Liver (tissue), 9 donors: Measurements from ENCODE around the gene SLX4IP. TPM values are rescaled to one million over a fixed set of nuclear protein-coding genes. Genes with fewer than 3 reads are reported as not detected.

ENCODE experiments used
- DNase-seq: peaks from one replicate; pipeline ENCODE4 v3.0.0-alpha.2; 2017; ENCODE audit warnings: low spot score
- H3K27ac ChIP-seq, 2 donors: one replicate each; pipeline ENCODE4 v1.7.0; 2013; ENCODE audit warnings: inconsistent platforms in 2 of 2, low read length in 2 of 2, control low read depth in 1 of 2, low read depth in 1 of 2, mild to moderate bottlenecking in 1 of 2
- H3K27me3 ChIP-seq, 4 donors: one replicate each; pipeline versions ENCODE4 v1.6.1 to v1.7.0; 2013; ENCODE audit warnings: low read length in 3 of 4, inconsistent platforms in 1 of 4, mild to moderate bottlenecking in 1 of 4, moderate library complexity in 1 of 4; ENCODE audit not compliant: control insufficient read depth in 4 of 4, insufficient read depth in 4 of 4
- H3K36me3 ChIP-seq, 4 donors: one replicate each; pipeline versions ENCODE4 v1.6.1 to v1.7.0; 2013; ENCODE audit warnings: low read length in 3 of 4, mild to moderate bottlenecking in 3 of 4, low read depth in 1 of 4, moderate library complexity in 1 of 4; ENCODE audit not compliant: control insufficient read depth in 4 of 4, insufficient read depth in 3 of 4
- H3K4me1 ChIP-seq, 4 donors: one replicate each; pipeline versions ENCODE4 v1.6.1 to v1.7.0; 2013; ENCODE audit warnings: low read length in 3 of 4, mild to moderate bottlenecking in 3 of 4, moderate library complexity in 1 of 4; ENCODE audit not compliant: control insufficient read depth in 4 of 4, insufficient read depth in 4 of 4
- H3K4me3 ChIP-seq, 3 donors: one replicate each; pipeline versions ENCODE4 v1.6.1 to v1.7.0; 2013; ENCODE audit warnings: low read length in 3 of 3, control low read depth in 1 of 3, low read depth in 1 of 3, mild to moderate bottlenecking in 1 of 3
- H3K9ac ChIP-seq, 2 donors: one replicate each; pipeline ENCODE4 v1.7.0; 2013; ENCODE audit warnings: low read length in 2 of 2, mild to moderate bottlenecking in 2 of 2, moderate library complexity in 2 of 2, control low read depth in 1 of 2, low read depth in 1 of 2
- H3K9me3 ChIP-seq, 4 donors: one replicate each; pipeline versions ENCODE4 v1.6.1 to v1.7.0; 2013; ENCODE audit warnings: low read length in 3 of 4; ENCODE audit not compliant: control insufficient read depth in 4 of 4
- ATF3 ChIP-seq: IDR thresholded peaks from 2 replicates; pipeline ENCODE4 v1.6.1; 2016; ENCODE audit warnings: antibody characterized with exemption
- CTCF ChIP-seq: fragments of 150-350 bp; IDR thresholded peaks from 2 replicates; pipeline ENCODE4 v1.5.1; 2017; ENCODE audit warnings: improper control_type of control experiment, low read depth, low read length; ENCODE audit not compliant: missing input control
- EGR1 ChIP-seq, 2 donors: IDR thresholded peaks; 2 replicates each; pipeline ENCODE4 v1.6.1; 2016 to 2018; ENCODE audit warnings: antibody characterized with exemption in 2 of 2, low read depth in 2 of 2
- FOXA1 ChIP-seq: IDR thresholded peaks from 2 replicates; pipeline ENCODE4 v1.6.1; 2016; ENCODE audit warnings: antibody characterized with exemption
- FOXA2 ChIP-seq: IDR thresholded peaks from 2 replicates; pipeline ENCODE4 v1.6.1; 2016; ENCODE audit warnings: antibody characterized with exemption
- GABPA ChIP-seq, 2 donors: IDR thresholded peaks in 1 of 2; conservative IDR thresholded peaks in 1 of 2; 2 replicates each; pipeline ENCODE4 v1.6.1; 2016; ENCODE audit warnings: antibody characterized with exemption in 2 of 2, mild to moderate bottlenecking in 1 of 2, moderate library complexity in 1 of 2
- HNF4A ChIP-seq, 2 donors: conservative IDR thresholded peaks; 2 replicates each; pipeline ENCODE4 v1.6.1; 2016; ENCODE audit warnings: antibody characterized with exemption in 2 of 2, mild to moderate bottlenecking in 2 of 2
- JUND ChIP-seq, 2 donors: IDR thresholded peaks; 2 replicates each; pipeline ENCODE4 v1.6.1; 2016; ENCODE audit warnings: antibody characterized with exemption in 2 of 2
- MAX ChIP-seq: IDR thresholded peaks from 2 replicates; pipeline ENCODE4 v1.6.1; 2016; ENCODE audit warnings: antibody characterized with exemption
- RAD21 ChIP-seq, 2 donors: IDR thresholded peaks; 2 replicates each; pipeline ENCODE4 v1.6.1; 2016; ENCODE audit warnings: antibody characterized with exemption in 2 of 2, mild to moderate bottlenecking in 2 of 2
- REST ChIP-seq: IDR thresholded peaks from 2 replicates; pipeline ENCODE4 v1.6.1; 2016; ENCODE audit warnings: antibody characterized with exemption, mild to moderate bottlenecking
- RXRA ChIP-seq, 2 donors: IDR thresholded peaks; 2 replicates each; pipeline ENCODE4 v1.6.1; 2017 to 2018; ENCODE audit warnings: antibody characterized with exemption in 2 of 2, mild to moderate bottlenecking in 1 of 2
- TAF1 ChIP-seq: conservative IDR thresholded peaks from 2 replicates; pipeline ENCODE4 v1.6.1; 2016; ENCODE audit warnings: antibody characterized with exemption, mild to moderate bottlenecking
- YY1 ChIP-seq: IDR thresholded peaks from 2 replicates; pipeline ENCODE4 v1.6.1; 2016; ENCODE audit warnings: antibody characterized with exemption, mild to moderate bottlenecking
- WGBS: extraction: QIAGEN DNeasy Blood & Tissue Kit; methylation state at CpG from one replicate; pipeline ENCODE4 v1.1.7; 2013; 5-methylcytosine and 5-hydroxymethylcytosine counted together
- polyA plus RNA-seq, 2 donors: library from polyadenylated mRNA; stranded (reverse) in 1 of 2; unstranded in 1 of 2; fragments of 200-250 nt in 1 of 2; fragments of >200 nt in 1 of 2; fragmentation: Nextera tagmentation in 1 of 2; extraction: Ambion mirVana in 1 of 2; gene quantifications; one replicate each; pipeline versions ENCODE4 v1.2.1 to v1.2.3, GENCODE V29; 2013 to 2015
- total RNA-seq, 2 donors: library from RNA; depleted of rRNA; stranded (reverse); fragments of >200 nt; gene quantifications; one replicate each; pipeline ENCODE4 v1.2.3, GENCODE V29; 2014
- donor health status: healthy.
- donor health status: healthy.
- donor health status: healthy.
- donor health status: healthy.
- donor health status: healthy.

The SLX4IP gene
- total and polyA plus RNA-seq, 4 donors, result 1.1 to 3.4 (median 2.7) TPM

- no peak for TF ChIP-seq REST
- no peak for TF ChIP-seq RAD21 (IDR thresholded peaks at IDR 0.05)
- no peak for TF ChIP-seq FOXA1
- no peak for TF ChIP-seq MAX
- no peak for TF ChIP-seq JUND (IDR thresholded peaks at IDR 0.05)
- TF ChIP-seq FOXA2, result no peak
- TF ChIP-seq GABPA (IDR thresholded peaks at IDR 0.05 in 1 of 2, conservative IDR thresholded peaks at IDR 0.05 in 1 of 2), result no peak
- TF ChIP-seq RXRA (IDR thresholded peaks at IDR 0.05), result no peak
These were observed 214.1 kb downstream of the SLX4IP start (continued) for GRCh38 chr20:10649080-10649796.

- whole genome bisulfite sequencing, result 82% methylated on average over 3 of the region's 3 CpGs
- no peak overlapping the region for H3K4me3 ChIP-seq
- DNase-seq, result no peak
- H3K9ac ChIP-seq, result no peak overlapping the region
- H3K4me1 ChIP-seq, result peaks cover 0 to 2% (median 0%) of the 10 kb centered on the region in 4 donors
- H3K27me3 ChIP-seq, result no peaks in the 10 kb centered on the region
- TF ChIP-seq FOXA2, result no peak
- no peak for TF ChIP-seq RXRA (IDR thresholded peaks at IDR 0.05)
- TF ChIP-seq HNF4A (conservative IDR thresholded peaks at IDR 0.05), result no peak
- no peak for TF ChIP-seq CTCF
- no peak for TF ChIP-seq FOXA1
- TF ChIP-seq GABPA (IDR thresholded peaks at IDR 0.05 in 1 of 2, conservative IDR thresholded peaks at IDR 0.05 in 1 of 2), result no peak
- TF ChIP-seq REST, result no peak
- TF ChIP-seq EGR1 (IDR thresholded peaks at IDR 0.05; ENCODE audit: low read depth in 2 of 2), result no peak
- TF ChIP-seq ATF3, result no peak
- no peak for TF ChIP-seq YY1
- TF ChIP-seq TAF1, result no peak
- no peaks in the 10 kb centered on the region for H3K9me3 ChIP-seq
- H3K36me3 ChIP-seq, result peaks cover 0 to 49% (median 3%) of the 10 kb centered on the region in 4 donors
- H3K27ac ChIP-seq, result no peak overlapping the region
These were observed 214.7 kb downstream of the SLX4IP start for GRCh38 chr20:10649797-10650160.
